Putamen (tissue), 1 donor: ENCODE data around the gene KIR2DL1.
"Not testable (repeated sequence)": the region's sequence is repeated elsewhere in the genome, so short reads cannot be mapped to it uniquely, and the experiment has no call there.

Experiments used
- DNase-seq: peaks from one replicate; pipeline ENCODE4 v3.0.0-alpha.2; 2016; ENCODE audit warnings: low spot score

Gene KIR2DL1

DNA sequence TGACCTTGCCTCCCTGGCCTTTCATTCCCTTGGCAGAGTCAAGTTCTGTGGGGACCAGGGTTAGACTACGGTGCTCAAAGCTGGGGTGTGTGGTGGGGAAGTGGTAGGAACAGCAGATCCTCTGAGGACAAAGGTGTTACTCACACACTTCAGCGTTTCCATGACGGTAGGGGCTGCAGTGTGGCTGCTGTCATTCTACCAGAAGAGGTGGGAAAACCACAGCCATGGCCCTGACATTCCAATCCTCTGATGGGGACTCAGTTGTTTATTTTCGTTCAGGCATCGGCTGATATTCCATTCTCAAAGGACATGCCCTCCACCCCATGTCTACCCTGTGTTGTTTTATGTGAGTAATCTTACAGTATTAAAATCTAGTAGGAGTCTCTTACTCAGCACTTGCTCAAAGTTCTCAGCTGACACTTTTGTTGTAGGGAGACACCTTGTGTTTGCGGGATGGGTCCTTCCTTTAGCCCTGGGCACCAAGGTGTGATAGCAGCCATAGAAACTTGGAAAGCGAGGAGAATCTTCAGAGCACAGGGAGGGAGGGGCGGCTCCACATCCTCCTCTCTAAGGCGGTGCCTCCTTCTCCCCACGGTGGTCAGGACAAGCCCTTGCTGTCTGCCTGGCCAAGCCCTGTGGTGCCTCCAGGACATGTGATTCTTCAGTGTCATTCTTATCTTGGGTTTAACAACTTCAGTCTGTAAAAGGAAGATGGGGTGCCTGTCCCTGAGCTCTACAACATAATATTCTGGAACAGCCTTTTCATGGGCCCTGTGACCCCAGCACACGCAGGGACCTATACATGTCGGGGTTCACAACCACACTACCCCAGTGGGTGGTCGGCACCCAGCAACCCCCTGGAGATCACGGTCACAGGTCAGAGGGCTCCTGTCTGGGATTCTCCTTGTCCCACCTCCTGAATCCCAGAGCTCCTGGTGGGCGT, 1.7 kb downstream of the KIR2DL1 start:
- DNase-seq = not testable (repeated sequence)

DNA sequence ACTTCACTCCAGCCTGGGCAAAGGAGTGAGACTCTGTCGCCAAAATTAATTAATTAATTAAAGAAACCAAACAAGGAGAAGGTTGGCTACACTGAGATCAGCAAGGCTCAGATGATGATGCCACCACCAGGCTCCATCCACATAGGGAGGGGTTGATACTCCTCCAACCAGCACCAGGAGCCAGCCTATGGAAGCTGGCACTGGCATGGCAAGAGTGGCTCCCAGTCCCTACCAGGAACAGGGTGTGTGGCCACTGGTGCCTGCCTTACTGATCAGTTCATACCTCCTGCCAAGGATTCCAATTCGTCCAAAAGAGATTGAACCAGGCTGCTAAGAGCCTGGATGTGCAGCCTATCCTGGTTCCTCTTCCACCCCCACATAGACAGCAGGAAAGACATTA, 3.1 kb downstream of the KIR2DL1 start:
- DNase-seq = not testable (repeated sequence)

DNA sequence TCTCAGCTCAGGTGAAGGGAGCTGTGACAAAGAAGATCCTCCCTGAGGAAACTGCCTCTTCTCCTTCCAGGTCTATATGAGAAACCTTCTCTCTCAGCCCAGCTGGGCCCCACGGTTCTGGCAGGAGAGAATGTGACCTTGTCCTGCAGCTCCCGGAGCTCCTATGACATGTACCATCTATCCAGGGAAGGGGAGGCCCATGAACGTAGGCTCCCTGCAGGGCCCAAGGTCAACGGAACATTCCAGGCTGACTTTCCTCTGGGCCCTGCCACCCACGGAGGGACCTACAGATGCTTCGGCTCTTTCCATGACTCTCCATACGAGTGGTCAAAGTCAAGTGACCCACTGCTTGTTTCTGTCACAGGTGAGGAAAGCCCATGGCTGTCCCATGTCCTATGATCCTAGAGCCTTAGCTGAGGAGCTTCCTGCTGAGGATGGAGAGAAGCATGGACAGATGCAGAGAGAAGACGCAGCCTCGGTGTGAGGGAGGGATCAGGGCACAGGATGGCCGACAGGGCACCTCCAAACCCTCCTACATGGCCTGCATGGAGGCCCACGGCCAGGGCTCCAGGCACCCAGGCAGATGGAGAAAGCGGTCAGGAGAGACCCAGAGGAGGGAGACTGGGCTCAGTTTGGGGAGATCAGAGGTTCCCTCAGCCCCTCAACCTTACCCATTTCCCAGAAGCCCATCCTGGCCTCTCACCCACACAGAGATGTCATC, 5.7 kb downstream of the KIR2DL1 start:
- not testable (repeated sequence) for DNase-seq

DNA sequence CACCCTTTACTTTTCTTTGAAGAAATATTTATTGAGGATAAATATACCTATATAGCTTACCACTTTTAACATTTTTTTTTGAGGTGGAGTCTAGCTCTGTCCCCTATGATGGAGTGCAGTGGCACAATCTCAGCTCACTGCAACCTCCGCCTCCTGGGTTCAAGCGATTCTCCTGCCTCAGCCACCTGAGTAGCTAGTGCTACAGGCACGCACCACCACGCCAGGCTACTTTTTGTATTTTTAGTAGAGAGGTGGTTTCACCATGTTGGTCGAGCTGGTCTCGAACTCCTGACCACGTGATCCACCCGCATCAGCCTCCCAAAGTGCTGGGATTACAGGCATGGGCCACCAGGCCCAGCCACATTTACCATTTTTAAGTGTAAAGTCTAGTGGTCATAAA, 6.2 kb downstream of the KIR2DL1 start:
- DNase-seq = not testable (repeated sequence)

DNA sequence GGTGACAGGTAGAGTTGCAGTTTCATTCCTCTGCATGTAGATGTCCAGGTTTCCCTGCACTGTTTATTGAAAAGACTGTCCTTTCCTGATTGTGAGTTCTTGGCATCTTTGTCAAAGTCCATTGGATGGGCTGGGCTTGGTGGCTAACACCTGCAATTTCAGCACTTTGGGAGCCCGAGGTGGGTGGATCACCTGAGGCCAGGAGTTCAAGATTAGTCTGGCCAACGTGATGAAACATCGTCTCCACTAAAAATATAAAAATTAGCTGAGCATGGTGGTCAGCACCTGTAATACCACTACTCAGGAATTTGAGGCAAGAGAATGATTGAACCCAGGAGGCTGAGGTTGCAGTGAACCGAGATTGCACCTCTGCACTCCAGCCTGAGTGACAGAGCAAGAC, 8.3 kb downstream of the KIR2DL1 start:
- DNase-seq = not testable (repeated sequence)

DNA sequence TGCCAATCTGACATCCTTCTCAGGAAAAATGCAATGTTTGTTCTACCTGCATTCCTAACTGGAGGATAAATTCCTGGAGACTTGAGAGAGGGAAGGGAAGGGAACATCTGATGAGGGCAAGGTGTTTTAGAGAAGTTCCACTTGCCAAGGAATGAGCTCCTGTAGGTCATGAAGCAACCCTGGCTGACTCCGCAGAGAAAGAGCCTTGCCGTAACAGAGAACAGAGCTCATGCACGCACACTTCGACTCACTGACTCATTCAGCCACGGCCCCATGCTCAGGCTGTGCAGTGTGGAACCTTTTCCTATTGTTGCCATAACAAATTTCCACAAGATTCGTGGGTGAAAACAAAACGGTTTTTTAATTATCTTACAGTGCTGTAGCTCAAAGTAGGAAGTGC, 9.3 kb downstream of the KIR2DL1 start:
- DNase-seq = not testable (repeated sequence)

DNA sequence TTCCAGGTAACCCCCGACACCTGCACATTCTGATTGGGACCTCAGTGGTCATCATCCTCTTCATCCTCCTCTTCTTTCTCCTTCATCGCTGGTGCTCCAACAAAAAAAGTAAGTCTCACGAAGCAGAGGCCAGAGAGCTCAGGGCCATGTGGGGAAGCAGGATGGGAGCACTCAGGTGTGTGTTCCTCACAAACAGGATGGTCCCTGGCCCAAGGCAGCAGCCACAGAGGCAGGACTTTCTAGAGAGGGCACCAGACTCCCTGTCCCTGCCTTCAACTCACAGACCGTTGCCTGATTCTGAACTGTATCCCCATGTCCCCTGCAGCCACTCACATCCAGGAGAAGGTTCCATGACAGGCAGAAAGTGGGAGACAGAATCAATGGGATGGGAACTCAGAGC, 13.3 kb downstream of the KIR2DL1 start:
- not testable (repeated sequence) for DNase-seq

DNA sequence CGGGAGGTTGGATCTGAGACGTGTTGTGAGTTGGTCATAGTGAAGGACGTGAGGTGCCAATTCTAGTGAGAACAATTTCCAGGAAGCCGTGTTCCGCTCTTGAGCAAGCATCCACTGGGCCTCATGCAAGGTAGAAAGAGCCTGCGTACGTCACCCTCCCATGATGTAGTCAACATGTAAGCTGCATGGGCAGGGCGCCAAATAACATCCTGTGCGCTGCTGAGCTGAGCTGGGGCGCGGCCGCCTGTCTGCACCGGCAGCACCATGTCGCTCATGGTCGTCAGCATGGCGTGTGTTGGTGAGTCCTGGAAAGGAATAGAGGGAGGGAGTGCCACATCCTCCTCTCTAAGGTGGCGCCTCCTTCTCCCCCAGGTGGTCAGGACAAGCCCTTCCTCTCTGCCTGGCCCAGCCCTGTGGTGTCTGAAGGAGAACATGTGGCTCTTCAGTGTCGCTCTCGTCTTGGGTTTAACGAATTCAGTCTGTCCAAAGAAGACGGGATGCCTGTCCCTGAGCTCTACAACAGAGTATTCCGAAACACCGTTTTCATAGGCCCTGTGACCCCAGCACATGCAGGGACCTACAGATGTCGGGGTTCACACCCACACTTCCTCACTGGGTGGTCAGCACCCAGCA, 16.6 kb downstream of the KIR2DL1 start:
- DNase-seq = not testable (repeated sequence)

DNA sequence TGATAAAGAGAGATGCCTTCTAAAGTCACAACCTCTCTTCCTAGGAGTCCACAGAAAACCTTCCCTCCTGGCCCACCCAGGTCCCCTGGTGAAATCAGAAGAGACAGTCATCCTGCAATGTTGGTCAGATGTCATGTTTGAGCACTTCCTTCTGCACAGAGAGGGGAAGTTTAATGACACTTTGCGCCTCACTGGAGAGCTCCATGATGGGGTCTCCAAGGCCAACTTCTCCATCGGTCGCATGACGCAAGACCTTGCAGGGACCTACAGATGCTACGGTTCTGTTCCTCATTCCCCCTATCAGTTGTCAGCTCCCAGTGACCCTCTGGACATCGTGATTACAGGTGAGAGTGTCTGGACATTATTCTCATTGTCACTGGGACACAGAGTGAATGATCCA, 18.6 kb downstream of the KIR2DL1 start:
- DNase-seq = not testable (repeated sequence)

DNA sequence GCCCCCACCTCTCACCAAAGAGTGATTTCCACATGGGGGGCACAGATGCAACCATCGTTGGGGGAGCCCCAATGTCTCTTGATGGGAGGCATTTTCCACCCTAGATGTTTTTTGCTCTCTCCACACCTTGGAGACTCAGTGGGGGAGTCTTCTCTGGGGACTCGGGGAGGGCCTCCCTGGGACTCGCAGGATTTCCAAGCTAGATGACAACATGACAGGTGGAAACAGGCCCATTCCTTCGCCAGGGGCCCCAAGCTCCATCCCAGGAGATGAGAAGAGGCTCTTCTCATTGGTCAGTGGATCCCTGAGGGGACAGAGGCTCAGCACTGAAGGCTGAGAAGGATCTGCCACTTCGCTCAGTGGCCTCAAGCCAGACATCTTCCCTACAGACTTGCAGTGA, 21.1 kb downstream of the KIR2DL1 start:
- no peak for DNase-seq

DNA sequence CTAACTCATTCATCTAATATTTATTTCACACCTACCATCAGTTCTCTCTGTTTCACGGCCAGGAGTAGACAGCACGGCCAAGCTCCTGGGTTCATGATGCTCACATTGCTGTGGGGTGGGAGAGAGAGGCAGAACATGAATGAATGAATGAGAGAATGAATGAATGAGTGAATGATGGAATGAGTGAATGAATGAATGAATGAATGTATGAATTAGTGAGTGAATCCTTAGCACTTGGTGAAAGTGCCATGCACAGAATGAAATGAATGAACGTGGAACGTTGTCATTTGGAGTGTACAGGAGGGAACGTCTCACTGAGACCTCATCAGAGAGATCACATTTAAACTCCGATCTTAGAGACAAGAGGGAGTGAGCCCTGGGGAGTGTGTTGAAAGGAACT, 21.9 kb downstream of the KIR2DL1 start:
- no peak for DNase-seq

DNA sequence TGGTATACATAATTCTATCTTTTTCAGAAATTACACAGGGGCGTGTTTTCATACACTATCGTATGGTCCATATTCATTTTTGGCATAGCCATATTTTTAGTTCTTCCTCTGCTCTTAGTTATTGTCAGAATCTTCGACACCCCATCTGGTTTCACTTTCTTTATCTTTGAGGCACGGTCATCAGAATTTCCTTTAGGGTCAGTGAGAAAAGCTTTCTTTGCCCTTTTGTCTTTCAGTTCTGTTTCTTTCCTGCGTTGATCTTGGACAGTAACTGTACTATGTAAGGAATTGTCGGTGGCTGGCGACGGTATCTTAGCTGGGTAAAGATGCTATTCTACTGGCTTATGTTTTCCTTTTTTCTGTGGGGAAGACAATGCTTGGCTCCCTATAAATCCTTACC, 23.2 kb downstream of the KIR2DL1 start:
- DNase-seq = peak; percentile 0

DNA sequence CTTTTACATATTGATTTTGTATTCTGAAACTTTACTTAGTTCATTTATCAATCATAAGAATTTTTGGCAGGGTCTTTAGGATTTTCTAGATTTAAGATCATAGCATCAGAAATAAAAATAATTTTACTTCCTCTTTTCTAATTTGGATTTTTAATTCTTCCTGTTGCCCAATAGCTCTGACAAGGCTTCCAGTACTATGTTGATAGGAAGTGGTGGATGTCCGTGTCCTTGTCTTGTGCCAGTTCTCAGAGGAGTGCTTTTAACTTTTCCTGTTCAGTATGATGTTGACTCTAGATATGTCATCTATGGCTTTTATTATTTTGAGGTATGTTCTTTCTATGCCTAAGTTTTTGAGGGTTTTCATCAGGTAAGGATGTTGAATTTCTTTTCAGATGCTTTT, 26.2 kb downstream of the KIR2DL1 start:
- no peak for DNase-seq

DNA sequence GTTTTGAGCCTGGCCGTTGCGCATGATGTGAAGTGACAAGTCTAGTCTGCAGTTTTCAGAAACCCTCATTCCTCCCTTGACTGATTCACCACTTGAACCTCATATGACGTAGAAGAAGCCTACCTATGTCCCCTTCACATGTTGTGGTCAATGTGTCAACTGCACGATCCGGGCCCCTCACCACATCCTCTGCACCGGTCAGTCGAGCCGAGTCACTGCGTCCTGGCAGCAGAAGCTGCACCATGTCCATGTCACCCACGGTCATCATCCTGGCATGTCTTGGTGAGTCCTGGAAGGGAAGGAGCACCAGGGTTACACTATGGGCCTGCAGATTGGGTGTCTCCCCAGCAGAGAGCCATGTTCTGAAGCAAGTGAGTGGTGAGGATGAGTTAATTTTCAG, 33.8 kb downstream of the KIR2DL1 start, which contains the start of gene KIR2DL4:
TSS of gene KIR2DL4 (plus strand) at position 201 of the 400 bp plus-strand sequence. CDS start at position 243, 42 bp downstream.
- no peak for DNase-seq

DNA sequence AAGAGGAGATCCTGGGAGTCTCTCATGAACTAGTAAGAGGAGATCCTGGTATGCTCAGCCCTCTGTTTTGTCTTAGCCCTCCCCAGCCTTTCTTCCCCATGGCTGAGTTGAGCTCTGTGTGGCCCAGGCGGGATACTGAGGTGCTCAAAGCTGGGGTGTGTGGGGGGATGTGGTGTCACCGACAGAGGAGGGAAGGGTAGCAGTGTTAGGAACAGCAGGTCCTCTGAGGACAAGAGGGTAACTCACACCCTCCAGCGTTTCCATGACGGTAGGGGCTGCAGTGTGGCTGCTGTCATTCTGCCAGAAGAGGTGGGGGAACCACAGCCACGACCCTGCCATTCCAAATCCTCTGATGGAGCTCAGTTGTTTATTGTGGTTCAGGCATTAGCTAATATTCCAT, 34.5 kb downstream of the KIR2DL1 start:
- no peak for DNase-seq

DNA sequence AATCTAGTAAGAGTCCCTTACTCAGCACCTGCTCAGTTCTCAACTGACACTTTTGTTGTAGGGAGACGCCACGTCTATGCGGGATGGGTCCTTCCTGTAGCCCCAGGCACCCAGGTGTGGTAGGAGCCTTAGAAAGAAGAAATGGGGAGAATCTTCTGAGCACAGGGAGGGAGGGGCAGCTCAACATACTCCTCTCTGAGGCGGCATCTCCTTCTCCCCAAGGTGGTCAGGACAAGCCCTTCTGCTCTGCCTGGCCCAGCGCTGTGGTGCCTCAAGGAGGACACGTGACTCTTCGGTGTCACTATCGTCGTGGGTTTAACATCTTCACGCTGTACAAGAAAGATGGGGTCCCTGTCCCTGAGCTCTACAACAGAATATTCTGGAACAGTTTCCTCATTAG, 35.0 kb downstream of the KIR2DL1 start:
- no peak for DNase-seq

DNA sequence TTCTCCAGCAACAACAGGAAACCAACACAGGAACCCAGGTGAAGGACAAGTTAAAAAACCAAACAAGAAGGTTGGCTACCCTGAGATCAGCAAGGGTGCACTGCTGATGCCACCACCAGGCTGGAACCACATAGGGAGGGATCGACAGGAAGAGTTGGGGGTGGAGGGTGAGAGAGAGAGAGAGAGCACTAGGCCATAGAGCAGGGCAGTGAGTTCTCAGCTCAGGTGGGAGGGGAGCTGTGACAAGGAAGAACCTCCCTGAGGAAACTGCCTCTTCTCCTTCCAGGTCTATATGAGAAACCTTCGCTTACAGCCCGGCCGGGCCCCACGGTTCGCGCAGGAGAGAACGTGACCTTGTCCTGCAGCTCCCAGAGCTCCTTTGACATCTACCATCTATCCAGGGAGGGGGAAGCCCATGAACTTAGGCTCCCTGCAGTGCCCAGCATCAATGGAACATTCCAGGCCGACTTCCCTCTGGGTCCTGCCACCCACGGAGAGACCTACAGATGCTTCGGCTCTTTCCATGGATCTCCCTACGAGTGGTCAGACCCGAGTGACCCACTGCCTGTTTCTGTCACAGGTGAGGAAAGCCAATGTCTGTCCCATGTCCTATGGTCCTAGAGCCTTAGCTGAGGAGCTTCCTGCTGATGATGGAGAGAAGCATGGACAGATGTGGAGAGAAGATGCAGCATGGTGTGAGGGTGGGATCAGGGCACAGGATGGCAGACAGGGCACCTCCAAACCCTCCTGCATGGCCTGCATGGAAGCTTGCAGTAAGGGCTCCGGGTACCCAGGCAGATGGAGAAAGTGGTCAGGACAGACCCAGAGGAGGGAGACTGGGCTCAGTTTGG, 36.3 kb downstream of the KIR2DL1 start:
- no peak for DNase-seq

DNA sequence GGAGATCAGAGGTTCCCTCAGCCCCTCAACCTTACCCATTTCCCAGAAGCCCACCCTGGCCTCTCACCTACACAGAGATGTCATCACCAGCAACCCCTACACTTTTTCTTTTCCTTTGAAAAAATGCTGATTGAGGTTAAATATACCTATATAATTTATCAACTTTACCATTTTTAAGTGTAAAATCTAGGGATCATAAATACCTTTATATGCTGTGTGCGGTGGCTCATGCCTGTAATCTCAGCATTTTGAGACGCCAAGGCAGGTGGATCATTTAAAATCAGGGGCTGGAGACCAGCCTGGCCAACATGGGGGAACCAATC, 36.9 kb downstream of the KIR2DL1 start:
- DNase-seq = no peak

DNA sequence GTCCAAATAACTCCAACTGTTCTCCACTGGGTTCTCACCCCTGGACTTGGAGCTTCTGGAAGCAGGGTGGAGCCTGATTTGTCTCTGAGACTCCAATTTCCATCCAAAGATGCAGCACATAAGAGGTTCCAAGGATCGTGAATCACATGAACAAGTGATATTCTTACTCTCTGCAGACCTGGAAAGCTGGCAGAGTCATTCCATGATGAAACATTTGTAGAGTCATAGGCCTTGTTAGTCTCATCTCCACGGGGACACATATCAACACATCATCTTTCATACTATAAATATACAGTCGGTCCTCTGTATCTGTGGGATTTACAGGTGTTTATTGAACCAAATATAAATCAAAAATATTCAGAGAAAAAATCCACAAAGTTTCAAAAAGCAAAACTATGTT, 45.0 kb downstream of the KIR2DL1 start:
- DNase-seq = not testable (repeated sequence)

DNA sequence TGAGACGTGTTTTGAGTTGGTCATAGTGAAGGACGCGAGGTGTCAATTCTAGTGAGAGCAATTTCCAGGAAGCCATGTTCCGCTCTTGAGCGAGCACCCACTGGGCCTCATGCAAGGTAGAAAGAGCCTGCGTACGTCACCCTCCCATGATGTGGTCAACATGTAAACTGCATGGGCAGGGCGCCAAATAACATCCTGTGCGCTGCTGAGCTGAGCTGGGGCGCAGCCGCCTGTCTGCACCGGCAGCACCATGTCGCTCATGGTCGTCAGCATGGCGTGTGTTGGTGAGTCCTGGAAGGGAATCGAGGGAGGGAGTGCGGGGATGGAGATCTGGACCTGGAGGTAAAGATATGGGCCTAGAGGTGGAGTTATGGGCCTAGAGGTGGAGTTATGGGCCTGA, 46.7 kb downstream of the KIR2DL1 start, which contains the start of gene KIR3DL1:
TSS of gene KIR3DL1 (plus strand) at position 218 of the 400 bp plus-strand sequence.
- not testable (repeated sequence) for DNase-seq

DNA sequence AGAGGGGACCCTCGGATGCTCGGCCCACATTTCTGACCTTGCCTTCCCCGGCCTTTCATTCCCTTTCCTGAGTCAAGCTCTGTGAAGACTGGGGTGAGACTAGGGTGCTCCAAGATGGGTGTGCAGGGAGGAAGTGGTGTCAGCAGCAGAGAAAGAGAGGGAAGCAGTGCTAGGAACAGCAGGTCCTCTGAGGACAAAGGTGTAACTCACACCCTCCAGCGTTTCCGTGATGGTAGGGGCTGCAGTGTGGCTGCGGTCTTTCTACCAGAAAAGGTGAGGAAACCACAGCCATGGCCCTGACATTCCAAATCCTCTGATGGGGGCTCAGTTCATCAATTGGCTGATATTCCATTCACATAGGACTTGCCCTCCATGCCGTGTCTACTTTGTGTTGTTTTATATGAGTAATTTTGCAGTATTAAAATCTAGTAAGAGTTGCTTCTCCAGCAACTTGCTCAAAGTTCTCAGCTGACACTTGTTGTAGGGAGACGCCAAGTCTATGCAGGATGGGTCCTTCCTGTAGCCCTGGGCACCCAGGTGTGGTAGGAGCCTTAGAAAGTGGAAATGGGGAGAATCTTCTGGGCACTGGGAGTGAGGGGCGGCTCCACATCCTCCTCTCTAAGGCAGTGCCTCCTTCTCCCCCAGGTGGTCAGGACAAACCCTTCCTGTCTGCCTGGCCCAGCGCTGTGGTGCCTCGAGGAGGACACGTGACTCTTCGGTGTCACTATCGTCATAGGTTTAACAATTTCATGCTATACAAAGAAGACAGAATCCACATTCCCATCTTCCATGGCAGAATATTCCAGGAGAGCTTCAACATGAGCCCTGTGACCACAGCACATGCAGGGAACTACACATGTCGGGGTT, 48.3 kb downstream of the KIR2DL1 start:
- no peak for DNase-seq
